HFF-Myc (cell line): ENCODE data around the gene MAP3K21.

Source experiments
- DNase-seq: peaks from one replicate; pipeline ENCODE4 v3.0.0-alpha.2; 2011; ENCODE audit warnings: low read depth; ENCODE audit errors: extremely low read depth
- H3K4me3 ChIP-seq: replicated peaks from 2 replicates; pipeline ENCODE4 v1.5.1; 2011; ENCODE audit warnings: low read depth, mild to moderate bottlenecking, control low read depth, low read length
- CTCF ChIP-seq: IDR thresholded peaks from 2 replicates; pipeline ENCODE4 v1.5.1; 2012; ENCODE audit warnings: mild to moderate bottlenecking, low read depth, low read length, control low read depth; ENCODE audit errors: missing control alignments

MAP3K21 gene

GRCh38 chr1:233393084-233393840, 65.7 kb downstream of the MAP3K21 start:
- DNase-seq = no peak
- no peak overlapping the region for H3K4me3 ChIP-seq
- no peak for TF ChIP-seq CTCF

- no peak for TF ChIP-seq CTCF
- no peak for DNase-seq
- no peak overlapping the region for H3K4me3 ChIP-seq
Measured at GRCh38 chr1:233393926-233394680, 66.6 kb downstream of the MAP3K21 start.

- peak; percentile 68 for TF ChIP-seq CTCF
- DNase-seq = peak; percentile 32
- H3K4me3 ChIP-seq = no peak overlapping the region
Measured at GRCh38 chr1:233394860-233395717, 67.6 kb downstream of the MAP3K21 start.

GRCh38 chr1:233395863-233396646, 68.5 kb downstream of the MAP3K21 start:
- no peak for TF ChIP-seq CTCF
- DNase-seq = no peak
- H3K4me3 ChIP-seq = no peak overlapping the region

- no peak for TF ChIP-seq CTCF
- DNase-seq = no peak
- H3K4me3 ChIP-seq = no peak overlapping the region
Measured at GRCh38 chr1:233406339-233406960, 78.9 kb downstream of the MAP3K21 start.
